Measurements from ENCODE around the gene USP22. TPM values are rescaled to one million over a fixed set of nuclear protein-coding genes. Genes with fewer than 3 reads are reported as not detected.

The USP22 gene
- total RNA-seq, 4 donors from 2014 or later: 127 to 262 (median 197) TPM

GRCh38 chr17:21075739-21076085, 32.9 kb upstream of the USP22 start:
- no peak for DNase-seq
- 80 to 85% methylated on average over 11 of the region's 11 CpGs for WGBS, 2 donors
- Histone ChIP-seq H3K4me3 (replicated peaks in 1 of 3) (no peak overlapping the region), H3K4me1 (peaks cover 0 to 4% of the 10 kb centered on the region in 2 donors), H3K36me3 (no peaks in the 10 kb centered on the region), H3K27me3 (no peaks in the 10 kb centered on the region), H3K9me3 (no peaks in the 10 kb centered on the region), H3K27ac (no peak overlapping the region)
- intact Hi-C loops (cut with DNase I): no loop called here
- no peak for TF ChIP-seq CTCF (IDR thresholded peaks at IDR 0.05)
- TF ChIP-seq POLR2A (IDR thresholded peaks at IDR 0.05): no peak

DNA sequence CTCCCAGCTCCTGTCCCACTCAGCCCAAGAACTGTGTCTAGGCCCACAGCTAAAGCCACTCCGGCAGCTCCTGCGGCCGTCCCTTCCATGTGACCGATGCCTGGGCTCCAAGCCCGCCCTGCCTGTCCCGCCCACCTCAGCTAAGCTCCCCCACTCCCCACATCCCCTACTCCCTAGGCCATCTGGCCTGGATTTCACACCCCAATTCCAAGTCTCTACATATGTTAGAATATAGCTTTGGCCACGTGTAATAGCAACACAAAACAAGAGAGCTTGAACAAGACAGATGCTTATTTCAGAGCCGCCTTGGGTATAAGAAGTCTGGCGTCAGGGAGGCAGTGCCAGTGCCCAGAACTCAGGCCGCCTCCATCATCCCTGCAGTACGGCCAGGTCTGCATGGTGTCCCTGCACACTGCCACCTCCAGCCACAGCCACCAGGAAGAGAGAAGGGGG, 30.0 kb upstream of the USP22 start:
- WGBS, 2 donors: 83 to 88% methylated on average over 11 of the region's 11 CpGs
- TF ChIP-seq CTCF (IDR thresholded peaks at IDR 0.05) (no peak), POLR2A (IDR thresholded peaks at IDR 0.05) (no peak)
- Histone ChIP-seq H3K27me3 (no peaks in the 10 kb centered on the region), H3K4me1 (peaks cover 0 to 4% of the 10 kb centered on the region in 2 donors), H3K4me3 (replicated peaks in 1 of 3) (no peak overlapping the region), H3K36me3 (no peaks in the 10 kb centered on the region), H3K9me3 (no peaks in the 10 kb centered on the region), H3K27ac (no peak overlapping the region)
- no peak for DNase-seq
- intact Hi-C loops (cut with DNase I): no loop called here

DNA sequence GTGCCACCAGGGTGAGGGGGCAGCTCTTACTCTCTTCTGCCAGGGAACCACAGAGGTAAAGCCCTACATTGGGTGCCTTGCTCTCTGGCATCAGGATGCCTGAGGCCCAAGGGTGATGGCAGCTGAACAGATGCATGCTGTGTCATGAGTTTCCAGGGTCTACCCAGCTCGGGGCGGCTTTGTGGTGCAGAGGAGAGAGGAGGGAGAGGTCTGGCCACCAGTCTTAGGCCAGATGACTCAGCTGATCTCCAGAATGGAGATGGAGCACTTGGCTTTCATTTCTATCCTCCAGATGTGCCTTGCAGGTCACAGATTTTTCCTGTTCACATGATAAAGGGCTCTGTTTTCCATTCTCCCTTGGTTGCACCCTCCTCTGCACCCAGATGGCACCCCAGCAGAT, 23.6 kb upstream of the USP22 start:
- Histone ChIP-seq H3K9me3 (no peaks in the 10 kb centered on the region), H3K27me3 (no peaks in the 10 kb centered on the region), H3K4me1 (no peaks in the 10 kb centered on the region), H3K36me3 (no peaks in the 10 kb centered on the region), H3K27ac (no peak overlapping the region), H3K4me3 (replicated peaks in 1 of 3) (no peak overlapping the region)
- TF ChIP-seq CTCF (IDR thresholded peaks at IDR 0.05) (no peak), POLR2A (IDR thresholded peaks at IDR 0.05) (no peak)
- no peak for DNase-seq
- 77% methylated on average over 2 of the region's 2 CpGs; no CpG with 5 or more reads in 1 of the 2 donors for WGBS, 2 donors
- intact Hi-C loops (cut with DNase I): no loop called here

GRCh38 chr17:21061971-21062526, 19.2 kb upstream of the USP22 start:
- intact Hi-C loops (cut with DNase I): no loop called here
- H3K36me3 ChIP-seq: no peaks in the 10 kb centered on the region
- no peaks in the 10 kb centered on the region for H3K9me3 ChIP-seq
- no peak overlapping the region for H3K27ac ChIP-seq
- WGBS, 2 donors: 57 to 61% methylated on average over 7 of the region's 7 CpGs
- H3K4me1 ChIP-seq: no peaks in the 10 kb centered on the region
- H3K4me3 ChIP-seq (replicated peaks in 1 of 3): no peak overlapping the region
- H3K27me3 ChIP-seq: no peaks in the 10 kb centered on the region
- no peak for DNase-seq
- TF ChIP-seq CTCF (IDR thresholded peaks at IDR 0.05) (no peak), POLR2A (IDR thresholded peaks at IDR 0.05) (no peak)

- no peak for DNase-seq
- intact Hi-C loops (cut with DNase I): no loop called here
- 87 to 94% methylated on average over 11 to 13 of the region's 13 CpGs for WGBS, 2 donors
- no peaks in the 10 kb centered on the region for H3K4me1 ChIP-seq
- no peaks in the 10 kb centered on the region for H3K9me3 ChIP-seq
- no peaks in the 10 kb centered on the region for H3K36me3 ChIP-seq
- H3K27ac ChIP-seq: no peak overlapping the region
- TF ChIP-seq POLR2A (IDR thresholded peaks at IDR 0.05) (no peak), CTCF (IDR thresholded peaks at IDR 0.05) (no peak)
- H3K27me3 ChIP-seq: no peaks in the 10 kb centered on the region
- no peak overlapping the region for H3K4me3 ChIP-seq (replicated peaks in 1 of 3)
These were observed 18.5 kb upstream of the USP22 start for GRCh38 chr17:21061158-21061835.

Measured in thyroid gland (tissue), 4 donors.